ENCODE data around the gene PAN3.

- no peak for TF ChIP-seq CTCF (conservative IDR thresholded peaks at IDR 0.05 in 1 of 2, IDR thresholded peaks at IDR 0.05 in 1 of 2; ENCODE audit: low read depth in 1 of 2, low read length in 2 of 2)
- no peak for TF ChIP-seq EZH2 (IDR thresholded peaks at IDR 0.05; ENCODE audit: low read length, missing control alignments)
Observed at GRCh38 chr13:28316836-28317235, 178.5 kb downstream of the PAN3 start.
